ENCODE data around the gene PIK3R5. TPM values are rescaled to one million over a fixed set of nuclear protein-coding genes. Genes with fewer than 3 reads are reported as not detected.
A peak's percentile ranks its signal among the peaks of the same experiment; 100 is the strongest.

Gene PIK3R5
- polyA plus RNA-seq, 3 donors = 32.1 to 127 (median 47.5) TPM

- TF ChIP-seq, protein P1, sequence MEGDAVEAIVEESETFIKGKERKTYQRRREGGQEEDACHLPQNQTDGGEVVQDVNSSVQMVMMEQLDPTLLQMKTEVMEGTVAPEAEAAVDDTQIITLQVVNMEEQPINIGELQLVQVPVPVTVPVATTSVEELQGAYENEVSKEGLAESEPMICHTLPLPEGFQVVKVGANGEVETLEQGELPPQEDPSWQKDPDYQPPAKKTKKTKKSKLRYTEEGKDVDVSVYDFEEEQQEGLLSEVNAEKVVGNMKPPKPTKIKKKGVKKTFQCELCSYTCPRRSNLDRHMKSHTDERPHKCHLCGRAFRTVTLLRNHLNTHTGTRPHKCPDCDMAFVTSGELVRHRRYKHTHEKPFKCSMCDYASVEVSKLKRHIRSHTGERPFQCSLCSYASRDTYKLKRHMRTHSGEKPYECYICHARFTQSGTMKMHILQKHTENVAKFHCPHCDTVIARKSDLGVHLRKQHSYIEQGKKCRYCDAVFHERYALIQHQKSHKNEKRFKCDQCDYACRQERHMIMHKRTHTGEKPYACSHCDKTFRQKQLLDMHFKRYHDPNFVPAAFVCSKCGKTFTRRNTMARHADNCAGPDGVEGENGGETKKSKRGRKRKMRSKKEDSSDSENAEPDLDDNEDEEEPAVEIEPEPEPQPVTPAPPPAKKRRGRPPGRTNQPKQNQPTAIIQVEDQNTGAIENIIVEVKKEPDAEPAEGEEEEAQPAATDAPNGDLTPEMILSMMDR (IDR thresholded peaks at IDR 0.05) = no peak
- Mint-ChIP-seq H3K9me3 (peaks cover 0 to 2% (median 0%) of the 10 kb centered on the region in 7 donors), H3K4me3 (no peak overlapping the region), H3K27me3 (ENCODE audit: low read depth in 3 of 3) (peaks cover 0 to 2% (median 2%) of the 10 kb centered on the region in 3 donors), H3K36me3 (no peaks in the 10 kb centered on the region), H3K4me1 (peaks cover 4% of the 10 kb centered on the region), H3K27ac (no peak overlapping the region)
- Histone ChIP-seq H3K27ac (ENCODE audit: low read depth in 1 of 2, low read length in 2 of 2) (no peak overlapping the region), H3K27me3 (ENCODE audit: control insufficient read depth in 2 of 2, insufficient read depth in 2 of 2, low read length in 2 of 2) (no peaks in the 10 kb centered on the region), H3K4me3 (replicated peaks in 1 of 3; ENCODE audit: low read depth in 2 of 3, low read length in 3 of 3) (no peak overlapping the region), H3K36me3 (replicated peaks in 1 of 2; ENCODE audit: control insufficient read depth in 1 of 2, insufficient read depth in 2 of 2, low read length in 2 of 2) (no peaks in the 10 kb centered on the region), H3K9ac (ENCODE audit: insufficient read depth, low read length, poor library complexity, severe bottlenecking) (no peak overlapping the region), H3K79me2 (ENCODE audit: insufficient read depth, low read length) (no peaks in the 10 kb centered on the region), H3K4me2 (replicated peaks; ENCODE audit: extremely low read depth, low read length, poor library complexity, severe bottlenecking) (no peak overlapping the region), H4K20me1 (ENCODE audit: insufficient read depth, low read length) (no peaks in the 10 kb centered on the region), H3K9me3 (replicated peaks in 1 of 2; ENCODE audit: control insufficient read depth in 1 of 2, insufficient read depth in 1 of 2, low read length in 2 of 2) (no peaks in the 10 kb centered on the region), H2AFZ (ENCODE audit: insufficient read depth, low read depth, low read length, poor library complexity, severe bottlenecking) (no peak overlapping the region), H3K4me1 (ENCODE audit: control insufficient read depth in 1 of 2, insufficient read depth in 2 of 2, low read length in 2 of 2) (no peaks in the 10 kb centered on the region)
- DNase-seq = no peak
- intact Hi-C loops (cut with micrococcal nuclease) = no loop called here
- no CpG with 5 or more reads among the region's 1 CpG for WGBS (ENCODE audit: insufficient coverage)
Measured at GRCh38 chr17:8976638-8977037, 11.1 kb upstream of the PIK3R5 start.

DNA sequence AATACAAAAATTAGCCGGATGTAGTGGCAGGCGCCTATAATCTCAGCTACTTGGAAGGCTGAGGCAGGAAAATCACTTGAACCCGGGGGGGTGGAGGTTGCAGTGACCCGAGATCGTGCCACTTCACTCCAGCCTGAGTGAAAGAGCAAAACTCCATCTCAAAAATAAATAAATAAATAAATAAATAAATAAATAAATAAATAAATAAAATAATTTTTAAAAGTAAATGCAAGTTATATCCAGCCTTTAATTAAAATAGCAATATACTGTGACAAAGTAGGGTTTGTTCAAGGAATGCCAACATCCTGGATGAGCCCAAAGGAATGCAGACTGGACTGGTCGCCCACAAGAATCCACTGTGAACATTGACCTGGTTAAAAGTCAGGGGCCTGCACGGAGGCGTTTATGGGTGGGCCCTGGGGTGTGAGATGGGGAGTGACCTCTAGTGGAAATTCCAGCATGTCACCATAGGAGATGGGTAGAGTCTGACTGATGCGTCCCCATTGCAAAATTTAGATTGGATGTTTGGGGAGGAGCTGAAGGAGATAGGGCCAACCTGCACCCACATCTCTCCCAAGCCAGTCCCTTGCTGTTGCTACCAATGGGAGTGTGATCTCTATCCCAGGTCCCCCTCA, 9.7 kb upstream of the PIK3R5 start:
- DNase-seq = peak in 1 of 3 donors; percentile 83
- H3K27ac Mint-ChIP-seq = peak overlapping the region in 3 of 7 donors; percentile 33 to 60 (median 52)
- Histone ChIP-seq H3K9me3 (replicated peaks in 1 of 2; ENCODE audit: control insufficient read depth in 1 of 2, insufficient read depth in 1 of 2, low read length in 2 of 2) (no peaks in the 10 kb centered on the region), H3K27me3 (ENCODE audit: control insufficient read depth in 2 of 2, insufficient read depth in 2 of 2, low read length in 2 of 2) (no peaks in the 10 kb centered on the region), H3K4me2 (replicated peaks; ENCODE audit: extremely low read depth, low read length, poor library complexity, severe bottlenecking) (no peak overlapping the region), H4K20me1 (ENCODE audit: insufficient read depth, low read length) (no peaks in the 10 kb centered on the region), H3K9ac (ENCODE audit: insufficient read depth, low read length, poor library complexity, severe bottlenecking) (no peak overlapping the region), H2AFZ (ENCODE audit: insufficient read depth, low read depth, low read length, poor library complexity, severe bottlenecking) (no peak overlapping the region), H3K4me3 (replicated peaks in 1 of 3; ENCODE audit: low read depth in 2 of 3, low read length in 3 of 3) (no peak overlapping the region), H3K79me2 (ENCODE audit: insufficient read depth, low read length) (no peaks in the 10 kb centered on the region), H3K27ac (ENCODE audit: low read depth in 1 of 2, low read length in 2 of 2) (no peak overlapping the region), H3K36me3 (replicated peaks in 1 of 2; ENCODE audit: control insufficient read depth in 1 of 2, insufficient read depth in 2 of 2, low read length in 2 of 2) (no peaks in the 10 kb centered on the region), H3K4me1 (ENCODE audit: control insufficient read depth in 1 of 2, insufficient read depth in 2 of 2, low read length in 2 of 2) (peaks cover 3 to 12% of the 10 kb centered on the region in 2 donors)
- no peaks in the 10 kb centered on the region for H3K36me3 Mint-ChIP-seq
- WGBS (ENCODE audit: insufficient coverage) = 67% methylated on average over 3 of the region's 9 CpGs
- H3K27me3 Mint-ChIP-seq (ENCODE audit: low read depth in 3 of 3) = peaks cover 0 to 2% (median 2%) of the 10 kb centered on the region in 3 donors
- peaks cover 0 to 2% (median 0%) of the 10 kb centered on the region in 7 donors for H3K9me3 Mint-ChIP-seq
- intact Hi-C loops (cut with micrococcal nuclease) = no loop called here
- H3K4me3 Mint-ChIP-seq = no peak overlapping the region
- H3K4me1 Mint-ChIP-seq = peaks cover 16% of the 10 kb centered on the region
- TF ChIP-seq, protein P1 (IDR thresholded peaks at IDR 0.05) = no peak
